ENCODE measurements around the gene DGKD.

DNA sequence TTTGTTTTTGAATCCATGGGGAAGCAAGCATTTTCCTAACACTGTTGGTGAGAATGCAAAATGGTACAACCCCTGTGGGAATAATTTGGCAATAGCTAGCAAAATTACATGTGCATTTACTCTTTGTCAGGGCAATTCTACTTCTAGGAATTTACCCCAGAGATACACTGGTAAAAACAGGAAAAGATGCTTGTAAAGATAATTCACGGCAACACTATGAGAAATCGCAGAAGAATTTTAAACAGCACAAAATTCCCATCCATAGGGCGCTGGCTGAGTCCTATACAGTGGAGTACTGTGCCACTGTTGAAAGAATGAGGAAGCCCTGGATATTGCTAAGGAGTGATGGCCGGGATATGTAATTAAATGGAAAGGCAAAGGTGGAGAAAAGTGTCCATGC is 75.8 kb downstream of the DGKD start:
- TF ChIP-seq CTCF (IDR thresholded peaks at IDR 0.05; ENCODE audit: low read length), result no peak
- no peak for TF ChIP-seq EZH2 (optimal IDR thresholded peaks at IDR 0.05; ENCODE audit: low read depth, low read length)
- TF ChIP-seq EZH2phosphoT487 (IDR thresholded peaks at IDR 0.05; ENCODE audit: low read length), result no peak

Measured in MM.1S (cell line).